Heart left ventricle (tissue), 13 donors: Measurements from ENCODE around the gene APOD.

Experiments
- POLR2A ChIP-seq, 2 donors: fragments of 450-650 bp; IDR thresholded peaks; one replicate each; pipeline ENCODE4 v1.6.1; 2017; ENCODE audit warnings: antibody characterized with exemption in 2 of 2, mild to moderate bottlenecking in 2 of 2, moderate library complexity in 2 of 2
- TF ChIP-seq, protein P1 (sequence below), 12 donors: fragments of 200-600 bp; sonication (generic) in 4 of 12; IDR thresholded peaks; one replicate each; pipeline versions ENCODE4 v1.5.0 to v1.8.0; 2018 to 2022; ENCODE audit warnings: antibody characterized with exemption in 12 of 12, mild to moderate bottlenecking in 5 of 12
- donor health status: ischemic (EF 13 %, LVEDD 7.1; RV severe dilation, severe dysfunction).
- donor health status: DM: no; HTN: yes; CAD: no.
- donor health status: DM: no; HTN: no; CAD: no.
- donor health status: ischemic (EF 25% LVEDD 6.9; RV normal size, moderate dysfunction).
- donor health status: ischemic (EF 25% LVEDD 5.7; RV mildly dilated, moderate dysfunction).
- donor health status: ischemic (EF 35%, LVEDD 5.7; RV mildly dilated, moderate dysfunction).
- donor health status: nonischemic (EF 11% LVEDD 7.7; RV severe dilation, severe dysfunction).
- donor health status: DM: yes; HTN: yes; CAD: no.
- donor health status: PGD.
- donor health status: ischemic (EF 29% LVEDD 5.4; RV normal size, mild dysfunction).
- donor health status: nonischemic (EF 23%, LVEDD 6.1; RV moderate dilation, normal function).

DNA sequence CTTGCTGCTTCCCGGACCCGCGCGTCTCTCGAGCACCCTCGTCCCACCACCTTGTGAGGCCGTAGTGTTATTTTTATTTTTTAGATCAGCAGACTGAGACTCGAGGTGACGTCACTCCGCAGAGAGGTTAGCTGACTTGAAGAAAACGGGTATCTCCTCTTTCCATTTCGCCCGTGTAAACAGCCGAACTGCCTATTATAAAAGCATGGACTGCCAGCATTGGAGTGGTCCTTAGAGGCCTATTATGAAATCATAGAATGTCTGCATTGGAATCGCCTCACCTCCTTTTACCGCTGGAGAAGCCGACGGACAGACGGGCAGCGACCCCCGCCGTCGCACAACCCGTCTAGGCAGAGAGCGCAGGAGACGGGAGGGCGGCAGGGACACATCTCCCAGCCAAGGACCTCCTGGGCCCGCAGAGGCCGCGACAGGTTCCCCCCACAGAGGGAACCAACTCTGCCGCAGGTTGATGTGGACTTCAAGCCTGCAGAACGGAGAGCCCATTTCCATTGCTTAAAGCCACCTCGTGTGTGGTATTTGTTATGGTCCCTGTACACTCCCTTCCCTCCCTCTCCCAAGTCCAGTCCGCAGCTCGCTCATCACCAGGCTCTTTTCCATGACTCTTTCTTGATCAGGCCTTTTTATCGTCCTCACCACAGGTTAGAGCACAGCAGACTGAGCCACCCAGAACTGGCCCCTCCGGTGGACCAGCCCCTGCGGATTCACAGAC, 40.1 kb downstream of the APOD start:
- TF ChIP-seq, protein P1, sequence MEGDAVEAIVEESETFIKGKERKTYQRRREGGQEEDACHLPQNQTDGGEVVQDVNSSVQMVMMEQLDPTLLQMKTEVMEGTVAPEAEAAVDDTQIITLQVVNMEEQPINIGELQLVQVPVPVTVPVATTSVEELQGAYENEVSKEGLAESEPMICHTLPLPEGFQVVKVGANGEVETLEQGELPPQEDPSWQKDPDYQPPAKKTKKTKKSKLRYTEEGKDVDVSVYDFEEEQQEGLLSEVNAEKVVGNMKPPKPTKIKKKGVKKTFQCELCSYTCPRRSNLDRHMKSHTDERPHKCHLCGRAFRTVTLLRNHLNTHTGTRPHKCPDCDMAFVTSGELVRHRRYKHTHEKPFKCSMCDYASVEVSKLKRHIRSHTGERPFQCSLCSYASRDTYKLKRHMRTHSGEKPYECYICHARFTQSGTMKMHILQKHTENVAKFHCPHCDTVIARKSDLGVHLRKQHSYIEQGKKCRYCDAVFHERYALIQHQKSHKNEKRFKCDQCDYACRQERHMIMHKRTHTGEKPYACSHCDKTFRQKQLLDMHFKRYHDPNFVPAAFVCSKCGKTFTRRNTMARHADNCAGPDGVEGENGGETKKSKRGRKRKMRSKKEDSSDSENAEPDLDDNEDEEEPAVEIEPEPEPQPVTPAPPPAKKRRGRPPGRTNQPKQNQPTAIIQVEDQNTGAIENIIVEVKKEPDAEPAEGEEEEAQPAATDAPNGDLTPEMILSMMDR (IDR thresholded peaks at IDR 0.05) = no peak
- no peak for TF ChIP-seq POLR2A (IDR thresholded peaks at IDR 0.05)
